Activated CD4-positive, alpha-beta T cell treated with anti-CD3 and anti-CD28 coated beads for 1 hour (primary cell): Measurements from ENCODE around the gene HNF4A.

Experiments
- DNase-seq: peaks from one replicate; pipeline ENCODE4 v3.0.0-alpha.2; 2020

HNF4A gene

GRCh38 chr20:44393608-44394451 is 38.3 kb downstream of the HNF4A start:
- DNase-seq: no peak

- no peak for DNase-seq
Observed at GRCh38 chr20:44394452-44394701, 38.9 kb downstream of the HNF4A start.

- DNase-seq: no peak
Observed at GRCh38 chr20:44394702-44395460, 39.4 kb downstream of the HNF4A start.

- no peak for DNase-seq
Observed at GRCh38 chr20:44395461-44396340, 40.2 kb downstream of the HNF4A start.

- DNase-seq: no peak
Observed at GRCh38 chr20:44396369-44397130, 41.1 kb downstream of the HNF4A start.

GRCh38 chr20:44398335-44398734 is 42.8 kb downstream of the HNF4A start:
- DNase-seq: no peak

GRCh38 chr20:44399446-44399845 is 43.9 kb downstream of the HNF4A start:
- DNase-seq: no peak

GRCh38 chr20:44400671-44400969 is 45.1 kb downstream of the HNF4A start:
- no peak for DNase-seq

- no peak for DNase-seq
Observed at GRCh38 chr20:44400970-44401769, 45.7 kb downstream of the HNF4A start.

- DNase-seq: no peak
Observed at GRCh38 chr20:44401770-44402390, 46.4 kb downstream of the HNF4A start.

- no peak for DNase-seq
Observed at GRCh38 chr20:44402391-44403193, 47.1 kb downstream of the HNF4A start.

GRCh38 chr20:44403194-44404112 is 48.0 kb downstream of the HNF4A start:
- DNase-seq: no peak

- no peak for DNase-seq
Observed at GRCh38 chr20:44404204-44405181, 49.0 kb downstream of the HNF4A start.

GRCh38 chr20:44405257-44405656 is 49.8 kb downstream of the HNF4A start:
- DNase-seq: no peak

- DNase-seq: no peak
Observed at GRCh38 chr20:44405785-44406571, 50.5 kb downstream of the HNF4A start.

- DNase-seq: no peak
Observed at GRCh38 chr20:44406572-44407137, 51.2 kb downstream of the HNF4A start.
